ENCODE results near the gene ATXN7L3B. TPM values are rescaled to one million over a fixed set of nuclear protein-coding genes. Genes with fewer than 3 reads are reported as not detected.
"Not testable (repeated sequence)": the region's sequence is repeated elsewhere in the genome, so short reads cannot be mapped to it uniquely, and the experiment has no call there.

Gene ATXN7L3B
- total and polyA plus RNA-seq, 2 experiments from 2014 or later, result 42.6 to 54.5 TPM

GRCh38 chr12:74499192-74499591 lies 38.4 kb upstream of the ATXN7L3B start:
- Histone ChIP-seq H3K4me1 (ENCODE audit: low read depth) (no peaks in the 10 kb centered on the region), H3K9me3 (ENCODE audit: low read depth) (no peaks in the 10 kb centered on the region), H3K27me3 (no peaks in the 10 kb centered on the region), H3K4me3 (no peak overlapping the region), H3K36me3 (no peaks in the 10 kb centered on the region), H3K27ac (no peak overlapping the region)
- no peak for DNase-seq (ENCODE audit: low read depth in 1 of 2, low spot score in 1 of 2)
- TF ChIP-seq CTCF (IDR thresholded peaks at IDR 0.05; ENCODE audit: low read depth, low read length), result no peak

- H3K36me3 ChIP-seq; H3K27me3 ChIP-seq; DNase-seq (ENCODE audit: low read depth in 1 of 2, low spot score in 1 of 2); H3K4me3 ChIP-seq; H3K27ac ChIP-seq; H3K4me1 ChIP-seq (ENCODE audit: low read depth); H3K9me3 ChIP-seq (ENCODE audit: low read depth): not testable (repeated sequence)
These were observed 28.6 kb upstream of the ATXN7L3B start for GRCh38 chr12:74508873-74509657.

- Histone ChIP-seq H3K4me1 (ENCODE audit: low read depth) (no peaks in the 10 kb centered on the region), H3K9me3 (ENCODE audit: low read depth) (no peaks in the 10 kb centered on the region), H3K27ac (no peak overlapping the region), H3K27me3 (no peaks in the 10 kb centered on the region), H3K36me3 (no peaks in the 10 kb centered on the region), H3K4me3 (no peak overlapping the region)
- no peak for TF ChIP-seq CTCF (IDR thresholded peaks at IDR 0.05; ENCODE audit: low read depth, low read length)
- DNase-seq (ENCODE audit: low read depth in 1 of 2, low spot score in 1 of 2), result no peak
These were observed 27.7 kb upstream of the ATXN7L3B start for GRCh38 chr12:74509886-74510285.

- TF ChIP-seq CTCF (IDR thresholded peaks at IDR 0.05; ENCODE audit: low read depth, low read length), result no peak
- Histone ChIP-seq H3K27me3 (no peaks in the 10 kb centered on the region), H3K4me3 (no peak overlapping the region), H3K9me3 (ENCODE audit: low read depth) (no peaks in the 10 kb centered on the region), H3K4me1 (ENCODE audit: low read depth) (no peaks in the 10 kb centered on the region), H3K36me3 (no peaks in the 10 kb centered on the region), H3K27ac (no peak overlapping the region)
- DNase-seq (ENCODE audit: low read depth in 1 of 2, low spot score in 1 of 2), result no peak
These were observed 23.4 kb upstream of the ATXN7L3B start for GRCh38 chr12:74514098-74514872.

GRCh38 chr12:74515849-74516248 lies 21.8 kb upstream of the ATXN7L3B start:
- no peak overlapping the region for H3K4me3 ChIP-seq
- TF ChIP-seq CTCF (IDR thresholded peaks at IDR 0.05; ENCODE audit: low read depth, low read length), result no peak
- H3K4me1 ChIP-seq (ENCODE audit: low read depth), result no peaks in the 10 kb centered on the region
- DNase-seq (ENCODE audit: low read depth in 1 of 2, low spot score in 1 of 2), result no peak
- no peaks in the 10 kb centered on the region for H3K9me3 ChIP-seq (ENCODE audit: low read depth)
- no peaks in the 10 kb centered on the region for H3K36me3 ChIP-seq
- no peaks in the 10 kb centered on the region for H3K27me3 ChIP-seq
- no peak overlapping the region for H3K27ac ChIP-seq

GRCh38 chr12:74526535-74526934 lies 11.1 kb upstream of the ATXN7L3B start:
- no peaks in the 10 kb centered on the region for H3K36me3 ChIP-seq
- no peak overlapping the region for H3K27ac ChIP-seq
- DNase-seq (ENCODE audit: low read depth in 1 of 2, low spot score in 1 of 2), result no peak
- no peaks in the 10 kb centered on the region for H3K9me3 ChIP-seq (ENCODE audit: low read depth)
- no peaks in the 10 kb centered on the region for H3K4me1 ChIP-seq (ENCODE audit: low read depth)
- no peak overlapping the region for H3K4me3 ChIP-seq
- TF ChIP-seq CTCF (IDR thresholded peaks at IDR 0.05; ENCODE audit: low read depth, low read length), result no peak
- no peaks in the 10 kb centered on the region for H3K27me3 ChIP-seq
